K562 (cell line): ENCODE data around the gene BRICD5. TPM values are rescaled to one million over a fixed set of nuclear protein-coding genes. Genes with fewer than 3 reads are reported as not detected.

Experiments
- ATAC-seq: fragments of 200-7000 bp; cut with Tn5 transposase; 3 replicates; pipeline ENCODE4 v1.9.1; 2020; ENCODE audit warnings: moderate library complexity
- BruUV-seq: library from RNA; stranded (reverse); fragments of 400-500 nt; replicated peaks from 2 replicates; lab custom pipeline; 2021; lab: Mats Ljungman, UMichigan
- CTCF ChIA-PET: fragments of 300-600 bp; formaldehyde crosslinking; extraction: SDS; loops from one replicate; lab custom pipeline; 2021; ENCODE audit warnings: low intra/inter-chr PET ratio; lab: Yijun Ruan, JAX
- POLR2A ChIA-PET: fragments of 300-600, 350-650 bp; sonication (Branson Sonifier 250); formaldehyde crosslinking; extraction: SDS; loops from one replicate; lab custom pipeline; 2021; ENCODE audit warnings: antibody characterized with exemption, inconsistent platforms; lab: Yijun Ruan, JAX
- DNase-seq, 4 experiments: peaks; one replicate each; pipeline versions ENCODE4 v3.0.0 to v3.0.0-alpha.2; 2011 to 2018; ENCODE audit warnings: low spot score in 3 of 4, mixed read lengths in 3 of 4; ENCODE audit errors: extremely low read depth in 1 of 4
- FAIRE-seq: peaks from 2 replicates; lab custom pipeline; 2011; peaks lifted over from hg19 to GRCh38; lab: Jason Lieb, UNC
- H2AFZ ChIP-seq: 2 replicates; pipeline ENCODE4 v1.6.0; 2011; ENCODE audit warnings: low read depth, low read length, control low read depth, inconsistent platforms
- H3K27ac ChIP-seq: fragments of 200-600 bp; 3 replicates; pipeline ENCODE4 v1.8.0; 2011; ENCODE audit warnings: low read depth, mild to moderate bottlenecking, control low read depth, inconsistent platforms, low read length, moderate library complexity, mixed read lengths; ENCODE audit errors: extremely low read depth
- H3K27me3 ChIP-seq, 2 experiments: fragments of 300-600 bp in 1 of 2; 2 replicates in 1 of 2; 3 replicates in 1 of 2; pipeline versions ENCODE4 v1.6.0 to v1.8.0; 2011; ENCODE audit warnings: inconsistent platforms in 2 of 2, low read length in 2 of 2, mild to moderate bottlenecking in 1 of 2, mixed read lengths in 1 of 2, moderate library complexity in 1 of 2; ENCODE audit not compliant: control insufficient read depth in 2 of 2, insufficient read depth in 2 of 2
- H3K36me3 ChIP-seq: fragments of 300-600 bp; 3 replicates; pipeline ENCODE4 v1.8.0; 2011; ENCODE audit warnings: mild to moderate bottlenecking, low read length, inconsistent platforms; ENCODE audit not compliant: control insufficient read depth, insufficient read depth
- H3K4me1 ChIP-seq, 2 experiments: fragments of 200-600 bp in 1 of 2; replicated peaks in 1 of 2; 2 replicates in 1 of 2; 3 replicates in 1 of 2; pipeline versions ENCODE4 v1.5.1 to v1.8.0; 2011; ENCODE audit warnings: inconsistent platforms in 2 of 2, low read length in 2 of 2, mild to moderate bottlenecking in 1 of 2, mixed read lengths in 1 of 2, moderate library complexity in 1 of 2; ENCODE audit not compliant: control insufficient read depth in 2 of 2, insufficient read depth in 2 of 2
- H3K4me2 ChIP-seq: 2 replicates; pipeline ENCODE4 v1.6.1; 2011; ENCODE audit warnings: low read length, control low read depth, inconsistent platforms, mixed read lengths; ENCODE audit not compliant: insufficient read depth
- H3K4me3 ChIP-seq: fragments of 200-600 bp; sonication (generic), shearing (Covaris generic); 2 replicates; pipeline ENCODE4 v1.5.1; 2016; ENCODE audit warnings: control low read depth, inconsistent platforms
- H3K79me2 ChIP-seq: fragments of 200-600 bp; 3 replicates; pipeline ENCODE4 v1.8.0; 2011; ENCODE audit warnings: low read length, inconsistent platforms; ENCODE audit not compliant: control insufficient read depth, insufficient read depth
- H3K9ac ChIP-seq, 2 experiments: 2 replicates each; pipeline versions ENCODE4 v1.6.0 to v1.6.1; 2011; ENCODE audit warnings: low read depth in 2 of 2, low read length in 2 of 2, control low read depth in 1 of 2, inconsistent platforms in 1 of 2, mild to moderate bottlenecking in 1 of 2, mixed read lengths in 1 of 2; ENCODE audit not compliant: insufficient read depth in 1 of 2
- H3K9me1 ChIP-seq: one replicate; pipeline ENCODE4 v1.6.0; 2011; ENCODE audit warnings: inconsistent platforms, mild to moderate bottlenecking, low read length, moderate library complexity; ENCODE audit not compliant: control insufficient read depth, insufficient read depth
- H3K9me3 ChIP-seq: replicated peaks from 2 replicates; pipeline ENCODE4 v1.5.1; 2011; ENCODE audit warnings: low read depth, low read length, inconsistent platforms; ENCODE audit not compliant: control insufficient read depth, insufficient read depth
- H4K20me1 ChIP-seq: replicated peaks from 2 replicates; pipeline ENCODE4 v1.6.1; 2011; ENCODE audit warnings: low read length, inconsistent platforms, mixed read lengths; ENCODE audit not compliant: control insufficient read depth, insufficient read depth
- DDX20 ChIP-seq: fragments of 450-650 bp; IDR thresholded peaks from 2 replicates; pipeline ENCODE4 v1.6.1; 2016; ENCODE audit warnings: missing genetic modification characterization, low read depth, mild to moderate bottlenecking, missing compliant biosample characterization, moderate library complexity
- MEIS2 ChIP-seq: fragments of 450-650 bp; IDR thresholded peaks from 2 replicates; pipeline ENCODE4 v1.6.1; 2014; ENCODE audit warnings: mild to moderate bottlenecking; ENCODE audit not compliant: partially characterized antibody
- RB1 ChIP-seq: fragments of 450-650 bp; IDR thresholded peaks from 2 replicates; pipeline ENCODE4 v1.6.1; 2017; ENCODE audit warnings: low read depth, mild to moderate bottlenecking
- TGIF2 ChIP-seq: sonication (generic); formaldehyde crosslinking; IDR thresholded peaks from 2 replicates; pipeline ENCODE4 v1.8.1; 2022; ENCODE audit warnings: mild to moderate bottlenecking, missing genetic modification reagents, moderate library complexity
- WGBS: fragments of 100-300 bp; shearing (Covaris generic); methylation state at CpG from one replicate; pipeline ENCODE4 v1.1.6; 2016; ENCODE audit warnings: low coverage, mixed read lengths; ENCODE audit not compliant: insufficient coverage; ENCODE audit errors: missing lambda C conversion rate; 5-methylcytosine and 5-hydroxymethylcytosine counted together
- in situ Hi-C: fragments of 300-500 bp; cut with MboI; formaldehyde crosslinking; loops from 4 replicates; pipeline ENCODE4 v1.15.0; 2018; ENCODE audit warnings: inconsistent platforms, mixed read lengths
- intact Hi-C: fragments of 100-400 bp; cut with micrococcal nuclease; formaldehyde crosslinking; loops from 2 replicates; pipeline ENCODE4 v1.14.2; 2022
- polyA plus RNA-seq, 8 experiments: library from polyadenylated mRNA; depleted of rRNA in 4 of 8; stranded (reverse) in 5 of 8; unstranded in 3 of 8; fragments of >200 nt; fragmentation: Nextera tagmentation in 2 of 8; fragmentation: Illumina TruSeq in 1 of 8; extraction: Ambion mirVana in 2 of 8; extraction: Trizol in 1 of 8; gene quantifications; 2 replicates each; pipeline versions ENCODE4 v1.2.1 to v1.2.3, GENCODE V29; 2011 to 2014; ENCODE audit warnings: inconsistent platforms in 1 of 8, missing spikeins in 1 of 8
- total RNA-seq, 7 experiments: library from RNA; depleted of rRNA in 6 of 7; stranded (reverse); fragments of >200 nt in 6 of 7; fragmentation: Illumina TruSeq in 2 of 7; extraction: Trizol in 2 of 7; gene quantifications; 2 replicates each; pipeline versions ENCODE4 v1.2.1 to v1.2.3, GENCODE V29; 2011 to 2021; ENCODE audit warnings: low replicate concordance in 1 of 7
- TF ChIP-seq, protein P1 (sequence below): sonication (generic); formaldehyde crosslinking; IDR thresholded peaks from 2 replicates; pipeline ENCODE4 v1.8.1; 2023; ENCODE audit warnings: mild to moderate bottlenecking, missing genetic modification reagents
- TF ChIP-seq, protein P2 (sequence below): fragments of 250-450 bp; sonication (Bioruptor Pico); IDR thresholded peaks from 2 replicates; pipeline ENCODE4 v1.5.1; 2021; ENCODE audit warnings: mild to moderate bottlenecking
- TF ChIP-seq, protein P3 (sequence below): sonication (generic); formaldehyde crosslinking; IDR thresholded peaks from 2 replicates; pipeline ENCODE4 v1.8.1; 2023; ENCODE audit warnings: mild to moderate bottlenecking, missing genetic modification reagents

BRICD5 gene
- total and polyA plus RNA-seq, 9 of the 15 experiments (the other 6 are each of a cell fraction or from before 2014, with no cell fraction given) = 0.24 to 15.1 (median 2.4) TPM; not detected in 1

DNA sequence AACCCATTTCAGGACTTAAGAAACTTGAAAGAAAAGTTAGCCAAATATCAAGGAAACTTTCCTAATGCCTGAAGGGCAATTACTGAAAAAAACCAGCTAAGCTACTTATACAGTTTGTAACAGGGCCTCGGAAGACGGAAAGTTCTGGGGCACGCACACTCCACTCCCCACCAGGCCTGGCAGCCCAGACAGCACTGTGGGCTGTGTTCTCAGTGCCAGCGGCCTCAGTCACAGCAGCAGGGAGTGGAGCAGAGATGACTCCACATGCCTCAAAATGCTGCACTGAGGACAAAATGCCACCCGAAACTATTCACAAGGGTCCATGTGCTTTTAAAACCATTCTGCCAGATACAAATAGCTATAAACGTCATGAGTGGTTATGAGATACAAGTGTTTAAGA, 47.1 kb upstream of the BRICD5 start (continued):
- TF ChIP-seq DDX20 (tag) = no peak
- TF ChIP-seq, protein P1, sequence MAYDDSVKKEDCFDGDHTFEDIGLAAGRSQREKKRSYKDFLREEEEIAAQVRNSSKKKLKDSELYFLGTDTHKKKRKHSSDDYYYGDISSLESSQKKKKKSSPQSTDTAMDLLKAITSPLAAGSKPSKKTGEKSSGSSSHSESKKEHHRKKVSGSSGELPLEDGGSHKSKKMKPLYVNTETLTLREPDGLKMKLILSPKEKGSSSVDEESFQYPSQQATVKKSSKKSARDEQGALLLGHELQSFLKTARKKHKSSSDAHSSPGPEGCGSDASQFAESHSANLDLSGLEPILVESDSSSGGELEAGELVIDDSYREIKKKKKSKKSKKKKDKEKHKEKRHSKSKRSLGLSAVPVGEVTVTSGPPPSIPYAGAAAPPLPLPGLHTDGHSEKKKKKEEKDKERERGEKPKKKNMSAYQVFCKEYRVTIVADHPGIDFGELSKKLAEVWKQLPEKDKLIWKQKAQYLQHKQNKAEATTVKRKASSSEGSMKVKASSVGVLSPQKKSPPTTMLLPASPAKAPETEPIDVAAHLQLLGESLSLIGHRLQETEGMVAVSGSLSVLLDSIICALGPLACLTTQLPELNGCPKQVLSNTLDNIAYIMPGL (CRISPR knock-in tag) = no peak
- TF ChIP-seq, protein P2, sequence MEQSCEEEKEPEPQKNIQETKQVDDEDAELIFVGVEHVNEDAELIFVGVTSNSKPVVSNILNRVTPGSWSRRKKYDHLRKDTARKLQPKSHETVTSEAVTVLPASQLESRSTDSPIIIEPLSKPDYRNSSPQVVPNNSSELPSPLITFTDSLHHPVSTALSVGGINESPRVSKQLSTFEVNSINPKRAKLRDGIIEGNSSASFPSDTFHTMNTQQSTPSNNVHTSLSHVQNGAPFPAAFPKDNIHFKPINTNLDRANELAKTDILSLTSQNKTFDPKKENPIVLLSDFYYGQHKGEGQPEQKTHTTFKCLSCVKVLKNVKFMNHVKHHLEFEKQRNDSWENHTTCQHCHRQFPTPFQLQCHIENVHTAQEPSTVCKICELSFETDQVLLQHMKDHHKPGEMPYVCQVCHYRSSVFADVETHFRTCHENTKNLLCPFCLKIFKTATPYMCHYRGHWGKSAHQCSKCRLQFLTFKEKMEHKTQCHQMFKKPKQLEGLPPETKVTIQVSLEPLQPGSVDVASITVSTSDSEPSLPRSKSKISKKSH (CRISPR knock-in tag) = no peak

DNA sequence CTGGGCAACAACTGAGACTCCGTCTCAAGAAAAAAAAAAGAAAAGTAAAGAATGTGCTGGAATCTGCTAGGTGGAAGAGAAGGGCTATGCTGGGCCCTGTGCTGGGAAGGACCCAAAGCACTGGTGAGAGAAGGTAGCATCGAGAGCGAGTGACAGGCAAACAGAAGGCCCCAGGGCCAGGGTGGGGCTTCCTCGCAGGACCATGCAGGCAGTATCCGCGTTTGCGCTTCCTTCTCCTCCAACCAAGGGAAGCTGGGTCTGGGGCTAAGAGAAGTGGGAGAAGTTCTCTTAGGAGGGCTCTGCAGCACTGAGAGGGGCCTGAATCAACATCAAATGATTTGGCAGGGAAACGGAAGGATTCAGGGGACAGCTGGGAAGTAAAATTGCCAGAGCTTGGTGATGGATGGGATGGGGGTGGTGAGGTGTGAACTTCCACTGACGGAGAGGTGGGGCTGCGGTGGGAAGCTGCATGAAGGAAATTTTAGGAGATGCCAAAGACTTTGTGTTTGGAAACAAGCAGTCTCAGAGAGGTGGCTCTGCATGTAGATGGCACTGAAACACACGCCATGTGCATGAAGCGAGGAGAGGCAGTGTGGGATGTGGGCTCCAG, 46.0 kb upstream of the BRICD5 start:
- Histone ChIP-seq H3K4me2 (no peak overlapping the region), H3K4me1 (peaks cover 8 to 11% of the 10 kb centered on the region in 2 experiments), H3K9me1 (no peaks in the 10 kb centered on the region), H3K79me2 (peaks cover 26% of the 10 kb centered on the region), H3K4me3 (no peak overlapping the region), H4K20me1 (0 out of 2 replicates have a peak, but pooled peaks cover 3% of the 10 kb centered on the region), H3K9me3 (no peaks in the 10 kb centered on the region), H3K27me3 (no peaks in the 10 kb centered on the region), H3K36me3 (peaks cover 98% of the 10 kb centered on the region), H2AFZ (no peak overlapping the region), H3K27ac (no peak overlapping the region)
- WGBS = 97% methylated on average over 12 of the region's 12 CpGs
- ATAC-seq (no peak), FAIRE-seq (no peak), DNase-seq (no peak)
- intact Hi-C loops = no loop called here
- CTCF ChIA-PET = no interaction called here
- in situ Hi-C loops = no loop called here
- POLR2A ChIA-PET = interaction anchor here (0.5 to 3.4 kb wide), 9 partner anchors 10 to 1084 kb away, joined by 3 to 14 read pairs (median 3); partner anchors contain the start of genes KCTD5, RNPS1 and TRAF7
- BruUV-seq = no TSS peak
- TF ChIP-seq, protein P3, sequence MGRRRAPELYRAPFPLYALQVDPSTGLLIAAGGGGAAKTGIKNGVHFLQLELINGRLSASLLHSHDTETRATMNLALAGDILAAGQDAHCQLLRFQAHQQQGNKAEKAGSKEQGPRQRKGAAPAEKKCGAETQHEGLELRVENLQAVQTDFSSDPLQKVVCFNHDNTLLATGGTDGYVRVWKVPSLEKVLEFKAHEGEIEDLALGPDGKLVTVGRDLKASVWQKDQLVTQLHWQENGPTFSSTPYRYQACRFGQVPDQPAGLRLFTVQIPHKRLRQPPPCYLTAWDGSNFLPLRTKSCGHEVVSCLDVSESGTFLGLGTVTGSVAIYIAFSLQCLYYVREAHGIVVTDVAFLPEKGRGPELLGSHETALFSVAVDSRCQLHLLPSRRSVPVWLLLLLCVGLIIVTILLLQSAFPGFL (CRISPR knock-in tag) = no peak
- TF ChIP-seq RB1 (no peak), MEIS2 (no peak), TGIF2 (no peak)
- TF ChIP-seq, all 486 proteins: peak for 0
- H3K9ac ChIP-seq = peak overlapping the region in 1 of 2 experiments; percentile 21; a peak in 1 of 4 replicates
